ENCODE measurements around the gene LIAS. TPM values are rescaled to one million over a fixed set of nuclear protein-coding genes. Genes with fewer than 3 reads are reported as not detected.

The LIAS gene
- total and polyA plus RNA-seq, 8 donors, result 5.9 to 18.1 (median 10.1) TPM

- DNase-seq (no peak), FAIRE-seq (no peak), ATAC-seq (no peak)
- Histone ChIP-seq H3K27me3 (no peaks in the 10 kb centered on the region), H3K4me3 (no peak overlapping the region), H3K9me3 (no peaks in the 10 kb centered on the region), H3K27ac (no peak overlapping the region), H3K4me1 (peaks cover 0 to 13% (median 9%) of the 10 kb centered on the region in 3 donors), H3K36me3 (peaks cover 0 to 21% (median 0%) of the 10 kb centered on the region in 3 donors)
- intact Hi-C loops (cut with DNase I), result no loop called here
- WGBS, 2 donors, result 90 to 91% methylated on average over 2 of the region's 2 CpGs
- TF ChIP-seq CTCF (IDR thresholded peaks at IDR 0.05), result no peak
Measured at GRCh38 chr4:39516407-39516966, 57.6 kb downstream of the LIAS start.

- FAIRE-seq, result no peak
- DNase-seq, result no peak
- no peaks in the 10 kb centered on the region for H3K9me3 ChIP-seq
- H3K27ac ChIP-seq, result no peak overlapping the region
- H3K4me1 ChIP-seq, result peaks cover 0 to 24% (median 21%) of the 10 kb centered on the region in 3 donors
- intact Hi-C loops (cut with DNase I), result no loop called here
- no peak for ATAC-seq
- no peak for TF ChIP-seq CTCF (IDR thresholded peaks at IDR 0.05)
- 81 to 98% methylated on average over 6 of the region's 6 CpGs for WGBS, 2 donors
- H3K36me3 ChIP-seq, result peaks cover 0 to 12% (median 0%) of the 10 kb centered on the region in 3 donors
- H3K4me3 ChIP-seq, result no peak overlapping the region
- H3K27me3 ChIP-seq, result no peaks in the 10 kb centered on the region
Measured at GRCh38 chr4:39518484-39518883, 59.6 kb downstream of the LIAS start.

DNA sequence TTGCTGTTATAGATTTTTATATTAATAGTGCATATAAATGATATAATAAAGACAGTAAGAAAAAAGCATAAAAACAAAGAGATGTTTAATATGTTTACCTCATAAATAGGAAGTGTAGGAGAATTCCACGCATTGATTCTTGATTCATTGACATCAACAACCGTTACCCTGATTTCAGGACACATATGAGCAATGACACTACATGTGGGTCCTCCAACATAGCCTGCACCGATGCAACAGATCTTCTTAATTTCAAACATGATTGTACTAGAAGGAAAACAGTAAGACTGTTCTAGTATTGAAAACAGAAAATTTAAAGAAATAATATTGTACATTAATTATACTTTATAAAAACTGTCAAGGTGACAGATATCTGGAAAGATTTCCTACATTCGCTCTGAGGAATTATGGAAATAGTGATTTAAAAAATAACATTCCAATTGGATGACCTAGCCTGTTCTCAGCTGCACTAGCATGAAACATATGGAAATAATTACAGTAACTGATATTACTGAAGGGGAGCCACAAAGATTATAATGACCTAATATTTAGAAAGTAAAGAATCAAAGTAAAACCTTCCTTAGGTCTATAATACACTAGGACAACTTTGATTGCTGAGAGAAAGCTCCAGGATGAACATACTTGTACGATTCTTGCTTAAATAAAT, 62.5 kb downstream of the LIAS start:
- DNase-seq (no peak), ATAC-seq (peak in 2 of 4 donors; percentile 22 to 28), FAIRE-seq (no peak)
- Histone ChIP-seq H3K4me3 (no peak overlapping the region), H3K27me3 (no peaks in the 10 kb centered on the region), H3K4me1 (peaks cover 0 to 22% (median 17%) of the 10 kb centered on the region in 3 donors), H3K9me3 (no peaks in the 10 kb centered on the region), H3K27ac (peak overlapping the region in 1 of 4 donors; percentile 12), H3K36me3 (peaks cover 0 to 12% (median 0%) of the 10 kb centered on the region in 3 donors)
- WGBS, 2 donors, result 46 to 56% methylated on average over 5 of the region's 5 CpGs
- no peak for TF ChIP-seq CTCF (IDR thresholded peaks at IDR 0.05)
- intact Hi-C loops (cut with DNase I), result no loop called here

- Histone ChIP-seq H3K27ac (peak overlapping the region in 1 of 4 donors; percentile 12), H3K36me3 (peaks cover 0 to 12% (median 0%) of the 10 kb centered on the region in 3 donors), H3K4me3 (no peak overlapping the region), H3K9me3 (no peaks in the 10 kb centered on the region), H3K4me1 (peaks cover 0 to 22% (median 17%) of the 10 kb centered on the region in 3 donors), H3K27me3 (no peaks in the 10 kb centered on the region)
- no peak for ATAC-seq
- no peak for TF ChIP-seq CTCF (IDR thresholded peaks at IDR 0.05)
- intact Hi-C loops (cut with DNase I), result no loop called here
- no peak for DNase-seq
- WGBS, 2 donors, result 56% methylated on average over 2 of the region's 2 CpGs
- no peak for FAIRE-seq
Measured at GRCh38 chr4:39522068-39522467, 63.2 kb downstream of the LIAS start.

Measured in pancreas (tissue), 10 donors.